GM12801 (cell line): ENCODE results near the gene MDH1B.

Experiments used
- CTCF ChIP-seq: IDR thresholded peaks from one replicate; pipeline ENCODE4 v1.5.1; 2011; ENCODE audit warnings: control low read depth; ENCODE audit not compliant: insufficient read length; ENCODE audit errors: extremely low read depth

The MDH1B gene

DNA sequence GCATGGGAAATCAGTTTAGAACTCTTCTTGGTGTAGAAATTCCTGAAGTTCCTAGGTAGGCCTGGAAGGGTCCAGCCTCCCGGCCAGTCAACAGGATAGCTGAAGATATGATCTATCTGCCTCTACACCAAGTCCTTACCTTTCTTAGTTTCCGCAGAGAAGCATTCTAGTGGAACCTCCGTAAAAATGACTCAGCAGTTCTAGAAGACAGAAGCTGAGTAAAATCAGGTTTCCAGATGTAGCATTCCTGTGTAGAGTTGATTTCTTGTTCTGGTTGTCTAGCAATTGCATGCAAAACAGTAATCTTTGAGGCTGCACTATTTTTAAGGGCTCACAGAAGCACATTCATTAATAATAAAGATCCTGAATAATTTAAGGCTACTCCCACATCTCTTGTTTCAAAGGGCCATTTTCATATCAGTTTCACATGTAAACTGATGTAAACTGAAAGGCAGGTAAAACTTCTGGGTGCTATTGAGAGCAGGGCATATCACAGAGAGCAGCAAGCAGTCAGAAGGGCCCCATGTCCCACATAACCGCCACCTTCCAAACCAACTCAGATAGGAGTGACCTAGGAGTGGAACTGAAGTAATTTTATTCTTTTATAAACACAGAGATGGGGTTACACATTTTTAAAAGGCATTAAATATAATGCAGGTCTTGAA, 43.7 kb downstream of the MDH1B start:
- no peak for TF ChIP-seq CTCF

GRCh38 chr2:206718296-206718695, 46.8 kb downstream of the MDH1B start, which contains the start of gene DYTN:
TSS of gene DYTN (minus strand) at chr2:206718396. CDS start at chr2:206718279, 117 bp downstream.
- TF ChIP-seq CTCF = no peak

DNA sequence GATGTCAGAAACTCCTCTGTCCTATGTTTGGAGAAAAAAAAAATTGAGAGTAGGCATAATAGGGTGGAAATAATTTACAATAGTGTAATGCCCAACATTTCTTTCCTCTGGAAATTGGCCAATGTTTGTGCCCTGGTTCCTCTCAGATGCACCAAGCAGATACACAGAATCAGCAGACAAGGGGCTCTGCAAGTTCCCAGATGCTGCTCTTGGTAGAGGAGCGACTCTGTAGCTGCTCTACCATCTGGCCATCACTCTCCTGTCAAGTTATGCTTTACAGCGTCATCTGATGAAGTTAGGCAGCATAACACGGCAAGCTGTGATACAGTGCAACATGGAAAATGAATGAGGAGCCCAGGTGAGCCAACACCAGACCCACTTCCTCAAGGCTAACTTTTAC, 48.5 kb downstream of the MDH1B start:
- no peak for TF ChIP-seq CTCF

- TF ChIP-seq CTCF = no peak
These were observed 51.4 kb downstream of the MDH1B start for GRCh38 chr2:206713746-206714145.

DNA sequence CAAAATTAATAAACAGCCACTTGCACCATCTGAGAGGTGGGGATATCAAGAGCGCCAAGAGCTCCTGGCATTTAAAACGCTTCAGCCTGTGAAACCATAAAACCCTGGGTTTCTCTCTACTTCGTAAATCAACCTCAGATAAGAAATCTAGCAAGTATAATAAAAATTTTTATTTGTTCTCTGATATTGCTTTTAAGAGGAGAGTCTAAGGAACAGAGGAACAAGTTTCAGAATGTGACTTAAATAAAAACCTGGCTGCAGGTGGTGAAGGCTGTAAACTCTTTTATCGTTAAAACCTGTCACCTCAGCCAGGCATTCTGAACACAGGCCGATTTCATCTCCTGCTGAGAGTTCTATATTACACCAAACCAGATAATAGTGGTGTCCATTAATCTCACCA, 56.8 kb downstream of the MDH1B start:
- TF ChIP-seq CTCF = no peak

DNA sequence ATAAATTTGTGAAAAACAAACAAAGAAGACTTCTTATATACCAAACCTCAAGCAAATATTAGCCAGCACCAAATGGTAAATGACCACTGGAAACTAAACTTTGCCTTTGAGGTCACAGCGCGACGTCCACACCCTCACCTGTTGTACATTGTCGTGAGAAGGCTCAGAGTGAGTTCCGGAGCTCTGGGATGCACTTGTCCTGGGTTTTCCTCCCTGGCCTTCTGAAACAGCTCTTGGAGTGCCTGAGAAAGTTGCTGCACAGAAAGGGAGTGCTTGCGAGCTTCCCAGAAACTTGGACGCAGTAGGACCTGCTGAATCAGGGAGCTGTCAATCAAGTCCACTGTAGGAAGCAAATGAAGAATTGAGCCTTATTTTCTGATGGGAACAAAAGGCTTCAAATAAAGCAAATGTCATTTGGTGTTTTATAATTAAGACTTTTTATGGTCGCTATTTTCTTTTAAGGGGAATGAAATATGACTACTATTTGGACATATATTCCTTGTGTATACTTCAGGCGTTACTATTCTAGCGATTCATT, 57.9 kb downstream of the MDH1B start:
- no peak for TF ChIP-seq CTCF

- no peak for TF ChIP-seq CTCF
These were observed 63.0 kb downstream of the MDH1B start for GRCh38 chr2:206701952-206702605.
